Endodermal cell (in vitro differentiated cells): ENCODE results near the gene GNAI2. TPM values are rescaled to one million over a fixed set of nuclear protein-coding genes. Genes with fewer than 3 reads are reported as not detected.
"Not testable (repeated sequence)": the region's sequence is repeated elsewhere in the genome, so short reads cannot be mapped to it uniquely, and the experiment has no call there.

Experiments used
- DNase-seq: peaks from one replicate; pipeline ENCODE4 v3.0.0-alpha.2; 2017
- H3K27ac ChIP-seq: 2 replicates; pipeline ENCODE4 v1.5.1; 2013; ENCODE audit warnings: mild to moderate bottlenecking, low read depth, low read length, moderate library complexity
- H3K27me3 ChIP-seq: 2 replicates; pipeline ENCODE4 v1.6.1; 2013; ENCODE audit warnings: mild to moderate bottlenecking, low read length, moderate library complexity; ENCODE audit not compliant: insufficient read depth, control insufficient read depth, poor library complexity, severe bottlenecking
- H3K36me3 ChIP-seq: 2 replicates; pipeline ENCODE4 v1.7.0; 2013; ENCODE audit warnings: mild to moderate bottlenecking, low read length, moderate library complexity; ENCODE audit not compliant: control insufficient read depth, insufficient read depth
- H3K4me1 ChIP-seq: one replicate; pipeline ENCODE4 v1.7.0; 2013; ENCODE audit warnings: low read length; ENCODE audit not compliant: control insufficient read depth, insufficient read depth
- H3K4me3 ChIP-seq: 2 replicates; pipeline ENCODE4 v1.5.1; 2013; ENCODE audit warnings: mild to moderate bottlenecking, low read length, moderate library complexity
- H3K9ac ChIP-seq: 2 replicates; pipeline ENCODE4 v1.6.1; 2013; ENCODE audit warnings: mild to moderate bottlenecking, low read length, moderate library complexity; ENCODE audit not compliant: poor library complexity, severe bottlenecking; ENCODE audit errors: extremely low read depth
- H3K9me3 ChIP-seq: 2 replicates; pipeline ENCODE4 v1.6.1; 2013; ENCODE audit warnings: mild to moderate bottlenecking, low read length, moderate library complexity; ENCODE audit not compliant: control insufficient read depth
- H3K27ac Mint-ChIP-seq: 2 replicates; pipeline ENCODE4 v1.8.0; 2020; ENCODE audit warnings: mixed read lengths
- H3K27me3 Mint-ChIP-seq: 2 replicates; pipeline ENCODE4 v1.8.0; 2021; ENCODE audit warnings: mild to moderate bottlenecking, mixed read lengths; ENCODE audit not compliant: insufficient read depth
- H3K36me3 Mint-ChIP-seq: 2 replicates; pipeline ENCODE4 v1.8.0; 2020; ENCODE audit warnings: low read depth, mixed read lengths
- H3K4me1 Mint-ChIP-seq: 2 replicates; pipeline ENCODE4 v1.8.0; 2020; ENCODE audit warnings: mixed read lengths
- H3K4me3 Mint-ChIP-seq: 2 replicates; pipeline ENCODE4 v1.8.0; 2020; ENCODE audit warnings: mild to moderate bottlenecking, moderate library complexity, mixed read lengths
- H3K9me3 Mint-ChIP-seq: 2 replicates; pipeline ENCODE4 v1.8.0; 2020; ENCODE audit warnings: mild to moderate bottlenecking, mixed read lengths
- WGBS, 2 experiments: methylation state at CpG; one replicate each; pipeline versions ENCODE4 v1.1.5 to v1.1.7; 2013; ENCODE audit warnings: missing lambda C conversion rate in 2 of 2, mixed read lengths in 1 of 2; ENCODE audit not compliant: insufficient coverage in 1 of 2, insufficient read length in 1 of 2; 5-methylcytosine and 5-hydroxymethylcytosine counted together
- total RNA-seq, 2 donors: library from RNA; stranded (reverse); fragmentation: NEBNext Ultra II Directional in 1 of 2; extraction: Animal tissue kit (Norgen Biotek cat#: 25700) in 1 of 2; gene quantifications; 2 replicates in 1 of 2; 3 replicates in 1 of 2; pipeline ENCODE4 v1.2.1, GENCODE V29; 2021
- TF ChIP-seq, protein P1 (sequence below): fragments of 200-600 bp; sonication (generic); conservative IDR thresholded peaks from 2 replicates; pipeline ENCODE4 v1.5.0; 2021; ENCODE audit warnings: antibody characterized with exemption, mild to moderate bottlenecking

Gene GNAI2
- total RNA-seq, 2 donors from 2014 or later: 243 to 278 TPM

DNA sequence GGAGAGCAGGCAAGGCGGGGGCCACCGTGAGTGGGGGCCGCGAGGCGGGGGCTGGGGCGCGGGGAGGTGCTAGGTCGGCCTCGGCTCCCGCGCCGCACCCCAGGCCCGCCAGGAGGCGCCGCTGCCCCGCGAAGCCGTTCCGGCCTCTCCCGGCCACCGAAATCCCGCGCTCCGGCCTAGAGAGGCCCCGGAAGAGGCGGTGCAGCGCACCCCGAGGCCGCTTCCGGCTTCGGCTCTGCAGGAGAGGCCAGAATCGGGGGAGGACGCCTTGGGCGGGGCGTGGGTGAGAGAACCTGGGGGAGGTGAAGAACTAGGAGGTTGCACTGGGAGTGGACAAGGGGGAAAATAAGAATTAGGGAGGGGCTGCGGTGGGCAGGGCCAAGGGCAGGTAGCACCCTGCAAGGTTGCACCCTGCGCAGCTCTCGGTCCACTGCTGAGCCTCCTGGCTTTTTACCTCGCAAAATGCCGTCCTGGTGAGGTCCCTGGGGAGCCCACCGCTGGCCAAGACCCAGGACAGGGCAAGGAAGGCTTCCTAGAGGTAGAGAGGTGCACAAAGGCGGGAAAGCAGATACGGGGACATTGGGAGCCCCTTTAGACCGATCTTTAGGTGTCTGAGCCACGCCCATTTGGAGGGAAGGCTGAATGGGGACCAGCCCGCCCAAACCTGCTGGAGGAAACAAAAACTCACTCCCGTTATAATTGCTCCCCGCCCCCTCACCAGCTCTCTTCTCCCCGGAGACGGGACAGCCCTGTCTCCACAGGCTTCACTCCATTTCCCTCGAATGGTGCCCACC is 8.4 kb upstream of the GNAI2 start:
- Mint-ChIP-seq H3K27me3 (peaks cover 27% of the 10 kb centered on the region), H3K36me3 (no peaks in the 10 kb centered on the region), H3K27ac (peak overlapping the region; percentile 93), H3K4me3 (peak overlapping the region; percentile 74), H3K9me3 (no peaks in the 10 kb centered on the region), H3K4me1 (peaks cover 13% of the 10 kb centered on the region)
- H3K9ac ChIP-seq: peak overlapping the region; percentile 52
- TF ChIP-seq, protein P1, sequence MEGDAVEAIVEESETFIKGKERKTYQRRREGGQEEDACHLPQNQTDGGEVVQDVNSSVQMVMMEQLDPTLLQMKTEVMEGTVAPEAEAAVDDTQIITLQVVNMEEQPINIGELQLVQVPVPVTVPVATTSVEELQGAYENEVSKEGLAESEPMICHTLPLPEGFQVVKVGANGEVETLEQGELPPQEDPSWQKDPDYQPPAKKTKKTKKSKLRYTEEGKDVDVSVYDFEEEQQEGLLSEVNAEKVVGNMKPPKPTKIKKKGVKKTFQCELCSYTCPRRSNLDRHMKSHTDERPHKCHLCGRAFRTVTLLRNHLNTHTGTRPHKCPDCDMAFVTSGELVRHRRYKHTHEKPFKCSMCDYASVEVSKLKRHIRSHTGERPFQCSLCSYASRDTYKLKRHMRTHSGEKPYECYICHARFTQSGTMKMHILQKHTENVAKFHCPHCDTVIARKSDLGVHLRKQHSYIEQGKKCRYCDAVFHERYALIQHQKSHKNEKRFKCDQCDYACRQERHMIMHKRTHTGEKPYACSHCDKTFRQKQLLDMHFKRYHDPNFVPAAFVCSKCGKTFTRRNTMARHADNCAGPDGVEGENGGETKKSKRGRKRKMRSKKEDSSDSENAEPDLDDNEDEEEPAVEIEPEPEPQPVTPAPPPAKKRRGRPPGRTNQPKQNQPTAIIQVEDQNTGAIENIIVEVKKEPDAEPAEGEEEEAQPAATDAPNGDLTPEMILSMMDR: peak; percentile 94
- H3K36me3 ChIP-seq: no peaks in the 10 kb centered on the region
- H3K27ac ChIP-seq: peak overlapping the region; percentile 81
- 0% methylated on average over 6 to 51 of the region's 51 CpGs for WGBS, 2 experiments
- DNase-seq: peak; percentile 97
- H3K27me3 ChIP-seq: no peaks in the 10 kb centered on the region
- peak overlapping the region; percentile 86 for H3K4me3 ChIP-seq
- H3K9me3 ChIP-seq: no peaks in the 10 kb centered on the region
- H3K4me1 ChIP-seq: no peaks in the 10 kb centered on the region

- not testable (repeated sequence) for H3K27me3 ChIP-seq, H3K4me1 ChIP-seq, H3K9me3 ChIP-seq, H3K36me3 Mint-ChIP-seq, H3K9me3 Mint-ChIP-seq, DNase-seq, H3K27ac ChIP-seq, H3K36me3 ChIP-seq
- WGBS, 2 experiments: 46 to 64% methylated on average over 5 to 15 of the region's 15 CpGs
- H3K4me1 Mint-ChIP-seq: peaks cover 15% of the 10 kb centered on the region
- H3K4me3 ChIP-seq: peak overlapping the region; percentile 86
- peak overlapping the region; percentile 74 for H3K4me3 Mint-ChIP-seq
- peak overlapping the region; percentile 93 for H3K27ac Mint-ChIP-seq
- peak overlapping the region; percentile 52 for H3K9ac ChIP-seq
- H3K27me3 Mint-ChIP-seq: peaks cover 27% of the 10 kb centered on the region
Observed at GRCh38 chr3:50228184-50228763, 7.7 kb upstream of the GNAI2 start.

GRCh38 chr3:50229490-50229889 is 6.5 kb upstream of the GNAI2 start:
- H3K9me3 Mint-ChIP-seq: no peaks in the 10 kb centered on the region
- Histone ChIP-seq H3K9me3 (no peaks in the 10 kb centered on the region), H3K4me3 (no peak overlapping the region), H3K27ac (no peak overlapping the region), H3K27me3 (no peaks in the 10 kb centered on the region), H3K36me3 (no peaks in the 10 kb centered on the region), H3K4me1 (no peaks in the 10 kb centered on the region), H3K9ac (no peak overlapping the region)
- no peak overlapping the region for H3K4me3 Mint-ChIP-seq
- TF ChIP-seq, protein P1: no peak
- H3K36me3 Mint-ChIP-seq: no peaks in the 10 kb centered on the region
- H3K27ac Mint-ChIP-seq: no peak overlapping the region
- H3K4me1 Mint-ChIP-seq: peaks cover 19% of the 10 kb centered on the region
- WGBS, 2 experiments: 90 to 92% methylated on average over 3 of the region's 3 CpGs
- DNase-seq: no peak
- H3K27me3 Mint-ChIP-seq: peaks cover 19% of the 10 kb centered on the region
